D721Med (cell line): ENCODE results near the gene RAB3A.

Experiments
- DNase-seq: peaks from one replicate; pipeline ENCODE4 v3.0.0; 2011; ENCODE audit warnings: low spot score; ENCODE audit not compliant: insufficient read length
- FAIRE-seq: peaks from 2 replicates; lab custom pipeline; 2011; peaks lifted over from hg19 to GRCh38; lab: Jason Lieb, UNC
- TF ChIP-seq, protein P1 (sequence below): IDR thresholded peaks from 2 replicates; pipeline ENCODE4 v1.5.1; 2012; ENCODE audit warnings: mild to moderate bottlenecking, control low read depth; ENCODE audit not compliant: insufficient read depth; ENCODE audit errors: missing control alignments

RAB3A gene

GRCh38 chr19:18153556-18154134 lies 50.2 kb downstream of the RAB3A start:
- no peak for FAIRE-seq
- TF ChIP-seq, protein P1, sequence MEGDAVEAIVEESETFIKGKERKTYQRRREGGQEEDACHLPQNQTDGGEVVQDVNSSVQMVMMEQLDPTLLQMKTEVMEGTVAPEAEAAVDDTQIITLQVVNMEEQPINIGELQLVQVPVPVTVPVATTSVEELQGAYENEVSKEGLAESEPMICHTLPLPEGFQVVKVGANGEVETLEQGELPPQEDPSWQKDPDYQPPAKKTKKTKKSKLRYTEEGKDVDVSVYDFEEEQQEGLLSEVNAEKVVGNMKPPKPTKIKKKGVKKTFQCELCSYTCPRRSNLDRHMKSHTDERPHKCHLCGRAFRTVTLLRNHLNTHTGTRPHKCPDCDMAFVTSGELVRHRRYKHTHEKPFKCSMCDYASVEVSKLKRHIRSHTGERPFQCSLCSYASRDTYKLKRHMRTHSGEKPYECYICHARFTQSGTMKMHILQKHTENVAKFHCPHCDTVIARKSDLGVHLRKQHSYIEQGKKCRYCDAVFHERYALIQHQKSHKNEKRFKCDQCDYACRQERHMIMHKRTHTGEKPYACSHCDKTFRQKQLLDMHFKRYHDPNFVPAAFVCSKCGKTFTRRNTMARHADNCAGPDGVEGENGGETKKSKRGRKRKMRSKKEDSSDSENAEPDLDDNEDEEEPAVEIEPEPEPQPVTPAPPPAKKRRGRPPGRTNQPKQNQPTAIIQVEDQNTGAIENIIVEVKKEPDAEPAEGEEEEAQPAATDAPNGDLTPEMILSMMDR = no peak
- DNase-seq = no peak

- FAIRE-seq = no peak
These were observed 50.9 kb downstream of the RAB3A start, which contains the start of gene PIK3R2 for GRCh38 chr19:18152817-18153555. Gene PIK3R2, plus strand, starts transcription at chr19:18153163. Its CDS starts 2,717 bp downstream, at chr19:18155880.

DNA sequence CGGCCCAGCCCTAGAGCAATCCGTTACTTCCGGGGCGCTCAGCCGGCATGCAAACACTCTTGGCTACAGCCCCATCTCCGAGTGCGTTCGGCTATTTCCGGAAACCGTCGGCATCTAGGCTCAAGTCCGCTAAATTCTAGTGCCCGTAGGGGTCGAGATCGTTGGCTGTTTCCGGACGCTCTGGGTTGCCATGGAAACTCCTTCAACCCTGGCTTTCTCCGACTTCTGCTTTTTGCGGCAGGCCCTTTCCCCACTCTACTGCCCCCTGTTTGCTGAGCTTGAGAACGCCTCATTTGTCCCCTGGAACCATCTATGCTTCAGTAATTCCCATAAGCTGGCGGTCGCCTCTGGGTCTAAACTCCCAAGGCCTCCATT lies 51.4 kb downstream of the RAB3A start:
- TF ChIP-seq, protein P1 = peak; percentile 46
- FAIRE-seq = no peak

More at GRCh38 chr19:18152817-18153555, 50.9 kb downstream of the RAB3A start, which contains the start of gene PIK3R2:
- DNase-seq = peak; percentile 96
- TF ChIP-seq, protein P1 = no peak

GRCh38 chr19:18150776-18151624 lies 52.8 kb downstream of the RAB3A start:
- FAIRE-seq (no peak), DNase-seq (no peak)
- TF ChIP-seq, protein P1 = no peak

More for the DNA sequence above, 51.4 kb downstream of the RAB3A start:
- peak; percentile 92 for DNase-seq

- FAIRE-seq = no peak
These were observed 54.3 kb downstream of the RAB3A start for GRCh38 chr19:18149596-18149975.

GRCh38 chr19:18147396-18147795 lies 56.4 kb downstream of the RAB3A start:
- TF ChIP-seq, protein P1 = no peak
- no peak for FAIRE-seq

More at GRCh38 chr19:18149596-18149975, 54.3 kb downstream of the RAB3A start:
- TF ChIP-seq, protein P1 = no peak
- DNase-seq = no peak

More at GRCh38 chr19:18147396-18147795, 56.4 kb downstream of the RAB3A start:
- no peak for DNase-seq
